ENCODE measurements around the gene HDAC4. TPM values are rescaled to one million over a fixed set of nuclear protein-coding genes. Genes with fewer than 3 reads are reported as not detected.

HDAC4 gene
- total and polyA plus RNA-seq, 3 donors from 2014 or later, result 29.0 to 67.5 (median 58.7) TPM

DNA sequence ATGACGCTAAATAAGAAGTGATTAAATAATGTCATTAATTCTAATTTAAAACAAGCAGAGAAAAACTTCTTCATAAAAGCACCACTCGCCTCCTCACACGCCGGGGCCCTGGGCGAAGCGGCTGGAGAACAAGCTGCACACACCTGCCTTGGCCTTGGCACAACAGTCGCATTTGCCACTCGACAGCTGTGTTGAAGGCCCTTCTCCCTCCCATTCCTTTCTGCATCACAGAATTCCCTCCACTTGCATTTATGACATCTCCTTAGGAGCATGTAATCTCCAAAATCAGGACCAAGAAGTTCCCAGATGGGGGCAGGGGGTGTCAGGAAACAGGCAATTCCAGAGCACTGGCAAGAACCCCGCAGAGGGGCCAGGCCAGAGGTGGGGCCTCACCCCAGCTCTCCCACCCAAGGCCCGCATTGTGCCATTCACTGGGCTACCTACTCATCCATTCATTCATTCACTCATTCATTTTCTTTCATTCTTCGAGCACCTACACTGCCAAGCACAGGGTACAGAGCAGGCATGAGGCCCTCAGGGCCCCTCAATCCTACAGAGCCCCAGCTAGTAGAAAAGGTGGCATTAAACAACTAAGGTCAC is 6.4 kb downstream of the HDAC4 start:
- Histone ChIP-seq H3K9me3 (no peaks in the 10 kb centered on the region), H3K4me3 (no peak overlapping the region), H3K36me3 (ENCODE audit: low read depth, missing control alignments) (no peaks in the 10 kb centered on the region), H3K27me3 (no peaks in the 10 kb centered on the region), H3K4me1 (peaks cover 14% of the 10 kb centered on the region), H3K27ac (no peak overlapping the region)
- WGBS, 2 donors, result 84% methylated on average over 11 of the region's 11 CpGs
- DNase-seq, result no peak
- TF ChIP-seq CTCF (IDR thresholded peaks at IDR 0.05) (no peak), POLR2A (IDR thresholded peaks at IDR 0.05) (no peak)
- intact Hi-C loops (cut with DNase I; ENCODE audit: low total_unique reads), result no loop called here

GRCh38 chr2:239393941-239394340 is 6.9 kb downstream of the HDAC4 start:
- Histone ChIP-seq H3K27me3 (no peaks in the 10 kb centered on the region), H3K27ac (no peak overlapping the region), H3K4me1 (peaks cover 13% of the 10 kb centered on the region), H3K36me3 (ENCODE audit: low read depth, missing control alignments) (no peaks in the 10 kb centered on the region), H3K9me3 (no peaks in the 10 kb centered on the region), H3K4me3 (no peak overlapping the region)
- no peak for TF ChIP-seq CTCF (IDR thresholded peaks at IDR 0.05)
- TF ChIP-seq POLR2A (IDR thresholded peaks at IDR 0.05), result no peak
- 82 to 86% methylated on average over 3 of the region's 3 CpGs for WGBS, 2 donors
- intact Hi-C loops (cut with DNase I; ENCODE audit: low total_unique reads), result no loop called here
- DNase-seq, result no peak

DNA sequence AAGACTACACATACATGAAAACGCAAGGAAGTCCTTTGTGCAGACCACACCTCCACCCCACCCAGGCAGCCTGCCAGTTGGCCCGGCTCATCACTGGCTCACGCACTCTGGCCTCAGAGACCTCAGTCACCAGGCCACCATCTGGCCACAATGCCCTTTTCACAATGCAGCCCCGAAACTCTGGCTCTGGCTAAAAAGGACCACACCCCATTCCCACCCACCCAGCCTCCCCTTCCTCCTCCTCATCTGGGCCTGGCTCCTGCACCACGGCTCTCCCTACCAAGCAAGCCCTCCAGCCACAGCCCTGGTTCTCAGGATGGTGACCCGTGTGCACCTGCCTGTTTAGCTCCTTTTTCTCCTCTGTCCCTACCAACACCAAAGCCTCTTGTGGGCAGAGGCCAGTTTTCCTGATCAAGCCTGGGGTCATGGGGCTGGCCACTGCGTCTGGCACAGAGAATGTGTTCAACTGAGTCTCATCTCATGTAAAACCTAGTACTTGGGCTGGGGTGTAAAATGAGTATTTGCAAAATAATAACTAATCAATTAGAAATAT is 7.4 kb downstream of the HDAC4 start:
- H3K27ac ChIP-seq, result no peak overlapping the region
- no peaks in the 10 kb centered on the region for H3K27me3 ChIP-seq
- TF ChIP-seq CTCF (IDR thresholded peaks at IDR 0.05) (no peak), POLR2A (IDR thresholded peaks at IDR 0.05) (no peak)
- whole genome bisulfite sequencing, 2 donors, result 55 to 65% methylated on average over 7 of the region's 7 CpGs
- no peaks in the 10 kb centered on the region for H3K9me3 ChIP-seq
- no peaks in the 10 kb centered on the region for H3K36me3 ChIP-seq (ENCODE audit: low read depth, missing control alignments)
- intact Hi-C loops (cut with DNase I; ENCODE audit: low total_unique reads), result no loop called here
- no peak for DNase-seq
- H3K4me1 ChIP-seq, result peaks cover 10% of the 10 kb centered on the region
- H3K4me3 ChIP-seq, result no peak overlapping the region

DNA sequence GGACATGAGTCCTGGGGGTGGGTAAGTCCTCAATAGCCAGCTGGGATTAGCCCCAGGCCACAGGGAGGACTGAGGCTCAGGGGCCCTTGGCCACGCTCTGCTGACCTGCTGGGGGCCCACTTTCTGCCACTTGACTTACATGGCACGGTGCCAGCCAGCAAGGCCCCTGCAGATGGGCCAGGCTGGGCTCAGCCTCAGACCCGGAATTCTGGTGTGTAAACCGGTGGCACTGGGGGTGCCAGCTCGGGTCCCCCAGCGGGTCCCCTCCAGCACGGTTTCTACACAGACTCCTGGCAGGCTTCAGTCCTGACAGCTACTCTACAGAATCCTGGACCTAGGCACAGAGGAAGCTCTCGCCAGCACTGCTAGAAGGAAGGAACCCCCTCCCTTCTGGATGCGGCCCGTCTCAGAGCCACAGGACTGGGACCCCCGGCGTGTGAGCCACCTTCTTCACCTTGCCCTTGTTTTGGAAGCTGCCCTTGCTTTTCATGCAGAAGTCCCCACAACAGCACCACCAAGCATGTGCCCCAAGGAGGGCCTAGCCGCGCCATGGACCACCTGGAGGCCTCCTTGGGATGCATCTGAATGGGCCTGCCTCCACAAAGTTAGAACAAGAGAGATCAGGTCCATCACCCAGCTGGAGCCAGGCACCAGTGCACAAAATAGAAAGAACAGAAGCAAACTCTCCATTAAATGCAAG is 8.0 kb downstream of the HDAC4 start:
- H3K4me3 ChIP-seq, result no peak overlapping the region
- no peaks in the 10 kb centered on the region for H3K9me3 ChIP-seq
- peaks cover 10% of the 10 kb centered on the region for H3K4me1 ChIP-seq
- H3K36me3 ChIP-seq (ENCODE audit: low read depth, missing control alignments), result no peaks in the 10 kb centered on the region
- WGBS, 2 donors, result 89 to 91% methylated on average over 13 to 14 of the region's 14 CpGs
- no peak overlapping the region for H3K27ac ChIP-seq
- TF ChIP-seq POLR2A (IDR thresholded peaks at IDR 0.05), result no peak
- TF ChIP-seq CTCF (IDR thresholded peaks at IDR 0.05), result no peak
- intact Hi-C loops (cut with DNase I; ENCODE audit: low total_unique reads), result no loop called here
- no peak for DNase-seq
- H3K27me3 ChIP-seq, result no peaks in the 10 kb centered on the region

- Histone ChIP-seq H3K27ac (no peak overlapping the region), H3K4me1 (peaks cover 8% of the 10 kb centered on the region), H3K27me3 (no peaks in the 10 kb centered on the region), H3K36me3 (ENCODE audit: low read depth, missing control alignments) (no peaks in the 10 kb centered on the region), H3K4me3 (no peak overlapping the region), H3K9me3 (no peaks in the 10 kb centered on the region)
- 98 to 100% methylated on average over 5 to 12 of the region's 12 CpGs for WGBS, 2 donors
- TF ChIP-seq CTCF (IDR thresholded peaks at IDR 0.05) (no peak), POLR2A (IDR thresholded peaks at IDR 0.05) (no peak)
- no peak for DNase-seq
- intact Hi-C loops (cut with DNase I; ENCODE audit: low total_unique reads), result no loop called here
These were observed 8.8 kb downstream of the HDAC4 start for GRCh38 chr2:239392072-239392357.

All from testis (tissue), 3 donors.